Measurements from ENCODE around the gene C6orf163.

The C6orf163 gene

DNA sequence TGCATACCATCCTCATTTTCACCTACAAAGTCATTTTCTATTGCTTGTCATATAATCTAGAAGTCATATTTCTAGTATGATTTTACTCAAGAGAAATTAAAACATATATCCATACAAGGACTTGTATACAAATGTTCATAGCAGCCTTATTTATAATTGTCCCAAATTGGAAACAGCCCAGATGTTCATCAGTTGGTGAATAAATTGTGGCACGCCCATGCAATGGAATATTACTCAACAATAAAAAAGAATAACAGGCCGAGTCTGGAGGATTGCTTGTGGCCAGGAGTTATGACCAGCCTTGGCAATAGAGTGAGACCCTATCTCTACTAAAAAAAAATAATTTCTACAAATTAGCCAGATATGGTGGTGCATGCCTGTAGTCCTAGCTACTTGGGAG lies 28.8 kb downstream of the C6orf163 start:
- no peaks in the 10 kb centered on the region for H3K4me1 Mint-ChIP-seq (ENCODE audit: low read depth in 2 of 2)
- no peaks in the 10 kb centered on the region for H3K27me3 Mint-ChIP-seq
- ATAC-seq (replicated peaks) (no peak), DNase-seq (no peak)
- H3K9me3 Mint-ChIP-seq = no peaks in the 10 kb centered on the region
- peaks cover under 1% of the 10 kb centered on the region for H3K36me3 Mint-ChIP-seq (ENCODE audit: insufficient read depth)
- H3K27ac Mint-ChIP-seq = no peak overlapping the region
- no peak overlapping the region for H3K4me3 Mint-ChIP-seq

DNA sequence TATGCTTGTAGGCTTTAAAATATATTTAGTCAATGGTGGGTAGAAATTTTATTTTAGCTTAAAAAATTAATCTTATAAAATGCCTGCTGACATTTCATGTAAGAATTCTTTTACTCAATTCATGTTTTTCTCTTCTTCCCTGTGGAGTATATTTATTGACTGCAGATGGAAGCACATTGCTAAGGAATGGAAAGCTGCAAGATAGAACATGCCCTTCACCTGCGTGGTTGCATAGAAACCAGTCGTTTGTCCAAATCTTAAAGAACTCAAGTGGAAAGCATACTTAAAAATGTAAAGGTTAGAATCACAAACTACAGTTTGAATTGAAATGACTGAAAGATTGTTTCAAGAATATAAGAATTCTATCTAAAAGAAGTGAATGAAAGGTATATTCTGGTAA lies 30.7 kb downstream of the C6orf163 start:
- Mint-ChIP-seq H3K36me3 (ENCODE audit: insufficient read depth) (peaks cover 3% of the 10 kb centered on the region), H3K27me3 (no peaks in the 10 kb centered on the region), H3K27ac (no peak overlapping the region), H3K4me3 (no peak overlapping the region), H3K4me1 (ENCODE audit: low read depth in 2 of 2) (no peaks in the 10 kb centered on the region), H3K9me3 (no peaks in the 10 kb centered on the region)
- no peak for DNase-seq
- no peak for ATAC-seq (replicated peaks)

DNA sequence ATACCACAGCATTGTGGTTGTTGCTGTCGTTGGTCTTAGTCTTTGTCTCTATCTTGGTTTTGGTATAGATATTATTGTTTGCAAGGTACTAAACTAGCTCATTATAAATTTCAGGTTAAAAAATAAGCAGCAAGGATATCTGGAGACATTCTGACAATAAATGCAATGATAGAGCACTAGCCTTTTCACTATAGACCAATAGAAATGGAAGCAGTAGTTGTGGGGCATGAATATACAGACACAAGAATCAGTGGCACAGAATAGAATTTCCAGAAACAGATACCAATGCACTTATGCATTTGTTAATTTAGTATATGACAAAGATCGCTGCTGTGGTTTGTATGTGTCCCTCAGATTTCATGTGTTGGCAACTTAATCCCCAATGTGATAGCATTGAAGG lies 32.0 kb downstream of the C6orf163 start:
- DNase-seq (no peak), ATAC-seq (replicated peaks) (no peak)
- peaks cover 3% of the 10 kb centered on the region for H3K36me3 Mint-ChIP-seq (ENCODE audit: insufficient read depth)
- H3K9me3 Mint-ChIP-seq = no peaks in the 10 kb centered on the region
- no peak overlapping the region for H3K27ac Mint-ChIP-seq
- H3K4me1 Mint-ChIP-seq (ENCODE audit: low read depth in 2 of 2) = no peaks in the 10 kb centered on the region
- H3K4me3 Mint-ChIP-seq = no peak overlapping the region
- no peaks in the 10 kb centered on the region for H3K27me3 Mint-ChIP-seq

DNA sequence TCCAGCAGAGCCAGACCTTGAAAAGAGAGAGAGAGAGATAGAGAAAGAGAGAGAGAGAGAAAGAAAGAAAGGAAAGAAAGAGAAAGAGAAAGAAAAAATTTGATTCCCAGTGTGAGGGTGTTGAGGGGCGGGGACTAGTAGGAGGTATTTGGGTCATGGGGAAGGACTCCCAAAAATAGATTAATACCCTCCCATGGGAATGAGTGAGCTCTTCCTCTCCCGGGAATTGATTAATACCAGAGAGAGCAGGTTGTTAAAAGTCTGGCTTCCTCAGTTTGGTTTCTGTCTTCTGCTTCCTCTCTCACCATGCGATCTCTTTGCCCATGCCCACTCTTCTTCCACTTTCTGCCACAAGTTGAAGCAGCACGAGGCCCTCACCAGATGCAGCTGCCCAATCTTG lies 34.3 kb downstream of the C6orf163 start:
- ATAC-seq (replicated peaks) (no peak), DNase-seq (no peak)
- peaks cover 3% of the 10 kb centered on the region for H3K36me3 Mint-ChIP-seq (ENCODE audit: insufficient read depth)
- no peaks in the 10 kb centered on the region for H3K4me1 Mint-ChIP-seq (ENCODE audit: low read depth in 2 of 2)
- H3K9me3 Mint-ChIP-seq = no peaks in the 10 kb centered on the region
- H3K27me3 Mint-ChIP-seq = no peaks in the 10 kb centered on the region
- no peak overlapping the region for H3K4me3 Mint-ChIP-seq
- H3K27ac Mint-ChIP-seq = no peak overlapping the region

DNA sequence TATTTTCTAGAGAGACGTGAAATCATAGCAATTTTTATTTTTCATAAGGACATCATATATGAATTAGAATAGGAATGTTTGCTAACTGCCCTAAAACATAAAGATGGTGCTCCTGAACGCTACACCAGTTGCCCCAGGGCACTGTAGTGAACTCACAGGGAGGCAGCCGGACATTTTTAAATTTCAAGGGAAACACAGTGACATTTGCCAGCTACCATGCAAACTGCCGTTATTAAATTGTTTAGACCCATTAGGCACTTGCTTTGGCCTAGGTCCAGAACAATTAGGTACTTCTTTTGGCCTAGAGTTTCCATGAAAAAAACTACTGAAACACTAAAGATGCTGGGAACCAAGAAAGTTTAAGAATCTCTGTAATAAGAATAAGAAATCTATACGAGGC lies 38.2 kb downstream of the C6orf163 start:
- DNase-seq (no peak), ATAC-seq (replicated peaks) (no peak)
- Mint-ChIP-seq H3K27ac (no peak overlapping the region), H3K36me3 (ENCODE audit: insufficient read depth) (peaks cover 3% of the 10 kb centered on the region), H3K9me3 (no peaks in the 10 kb centered on the region), H3K27me3 (no peaks in the 10 kb centered on the region), H3K4me1 (ENCODE audit: low read depth in 2 of 2) (no peaks in the 10 kb centered on the region), H3K4me3 (no peak overlapping the region)

DNA sequence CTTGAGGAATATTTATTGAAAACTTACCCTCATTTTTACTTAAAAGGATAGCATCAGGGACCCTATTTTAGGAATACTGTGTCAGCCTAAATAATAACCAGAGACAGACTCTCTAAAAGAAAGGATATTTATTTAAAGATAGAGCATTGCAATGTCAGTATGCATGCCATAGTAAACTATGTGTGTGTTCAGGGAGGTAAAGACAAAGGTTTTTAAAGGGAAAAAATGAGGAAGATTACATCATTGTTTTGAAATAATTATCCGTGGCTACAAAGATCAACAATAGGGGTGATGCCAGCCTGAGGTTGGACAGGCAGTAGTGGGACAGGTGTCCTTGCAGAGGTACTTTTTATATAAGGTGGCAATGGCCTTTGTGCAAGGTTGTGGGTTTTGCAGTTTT lies 39.4 kb downstream of the C6orf163 start:
- Mint-ChIP-seq H3K4me3 (no peak overlapping the region), H3K27ac (no peak overlapping the region), H3K27me3 (no peaks in the 10 kb centered on the region), H3K9me3 (no peaks in the 10 kb centered on the region), H3K36me3 (ENCODE audit: insufficient read depth) (no peaks in the 10 kb centered on the region), H3K4me1 (ENCODE audit: low read depth in 2 of 2) (no peaks in the 10 kb centered on the region)
- ATAC-seq (replicated peaks) (no peak), DNase-seq (no peak)

DNA sequence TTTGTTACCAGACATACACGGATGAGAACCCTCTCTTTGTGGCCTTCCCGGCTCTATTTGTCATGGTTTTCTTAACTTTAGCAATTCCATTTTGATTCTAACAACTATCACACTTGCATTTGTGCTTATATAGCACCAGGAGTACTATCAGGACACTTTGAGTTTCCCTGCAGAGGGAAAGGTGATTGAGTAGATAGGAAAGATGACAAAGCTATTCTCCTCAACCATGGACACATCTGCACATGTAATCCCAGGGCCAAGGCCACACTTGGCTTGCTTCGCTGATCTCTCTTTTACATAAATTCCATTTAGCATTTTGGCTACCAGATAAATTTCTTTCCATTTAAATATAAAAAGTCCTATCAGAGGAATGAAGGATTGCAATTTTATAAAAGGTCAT lies 39.8 kb downstream of the C6orf163 start:
- DNase-seq (no peak), ATAC-seq (replicated peaks) (no peak)
- Mint-ChIP-seq H3K4me1 (ENCODE audit: low read depth in 2 of 2) (no peaks in the 10 kb centered on the region), H3K9me3 (no peaks in the 10 kb centered on the region), H3K27ac (no peak overlapping the region), H3K27me3 (no peaks in the 10 kb centered on the region), H3K36me3 (ENCODE audit: insufficient read depth) (no peaks in the 10 kb centered on the region), H3K4me3 (no peak overlapping the region)

DNA sequence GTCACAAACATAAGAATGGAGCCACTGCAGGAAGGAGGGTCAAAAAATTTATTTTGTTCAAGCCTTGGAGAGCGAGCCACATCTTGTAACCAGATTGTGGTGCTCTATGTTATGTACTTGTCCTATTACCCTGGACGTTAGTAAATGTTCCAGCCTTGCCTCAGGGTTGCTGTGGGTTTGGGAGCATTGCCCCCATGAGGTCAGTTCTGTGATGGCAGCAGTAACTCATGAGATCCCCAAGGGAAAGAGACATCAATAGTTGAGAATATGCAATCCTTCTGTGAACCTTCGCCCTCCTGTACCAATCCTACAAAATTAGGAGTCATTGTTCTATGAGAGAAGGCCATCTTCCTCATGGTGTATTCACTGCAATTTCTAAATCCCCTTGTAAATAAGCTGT lies 46.7 kb downstream of the C6orf163 start:
- H3K27me3 Mint-ChIP-seq = no peaks in the 10 kb centered on the region
- no peak for ATAC-seq (replicated peaks)

DNA sequence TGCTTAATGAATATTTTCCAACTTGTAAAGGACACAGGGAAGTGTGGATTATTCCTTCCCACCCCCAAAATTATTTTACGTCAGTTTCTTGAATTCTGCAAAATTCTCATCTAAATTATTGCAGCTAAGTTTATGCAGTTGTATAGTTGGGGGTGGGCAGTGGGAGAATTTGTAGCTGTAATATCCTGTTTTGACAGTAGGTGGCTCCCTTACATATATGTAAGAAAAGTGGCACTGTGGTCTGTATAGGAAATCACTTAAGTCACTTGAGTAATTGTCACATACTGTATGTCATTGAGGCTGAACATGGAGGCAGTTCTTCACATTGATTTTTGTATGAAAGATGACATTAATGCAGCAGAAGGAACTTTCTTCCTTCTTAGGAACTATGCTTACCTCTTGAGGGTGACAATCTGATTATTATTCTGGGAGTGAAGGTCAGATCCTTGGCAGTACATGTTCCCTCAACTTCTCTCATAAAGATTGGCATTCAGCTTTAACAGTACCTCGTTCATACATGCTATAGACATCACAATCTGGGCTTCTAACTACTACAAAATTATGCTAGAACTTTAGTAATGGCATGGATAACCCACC lies 48.5 kb downstream of the C6orf163 start:
- H3K9me3 Mint-ChIP-seq = no peaks in the 10 kb centered on the region
- H3K27ac Mint-ChIP-seq = no peak overlapping the region
- ATAC-seq (replicated peaks) (peak; percentile 99), DNase-seq (peak; percentile 41 to 60 (median 44))
- H3K27me3 Mint-ChIP-seq = no peaks in the 10 kb centered on the region
- peaks cover 0 to 4% of the 10 kb centered on the region in 2 donors for H3K4me1 Mint-ChIP-seq (ENCODE audit: low read depth in 2 of 2)
- H3K36me3 Mint-ChIP-seq (ENCODE audit: insufficient read depth) = no peaks in the 10 kb centered on the region
- no peak overlapping the region for H3K4me3 Mint-ChIP-seq

More for the DNA sequence above, 46.7 kb downstream of the C6orf163 start:
- H3K4me1 Mint-ChIP-seq (ENCODE audit: low read depth in 2 of 2) = peaks cover 0 to 4% of the 10 kb centered on the region in 2 donors
- H3K27ac Mint-ChIP-seq = no peak overlapping the region
- DNase-seq = no peak
- H3K36me3 Mint-ChIP-seq (ENCODE audit: insufficient read depth) = no peaks in the 10 kb centered on the region
- H3K9me3 Mint-ChIP-seq = no peaks in the 10 kb centered on the region
- no peak overlapping the region for H3K4me3 Mint-ChIP-seq

DNA sequence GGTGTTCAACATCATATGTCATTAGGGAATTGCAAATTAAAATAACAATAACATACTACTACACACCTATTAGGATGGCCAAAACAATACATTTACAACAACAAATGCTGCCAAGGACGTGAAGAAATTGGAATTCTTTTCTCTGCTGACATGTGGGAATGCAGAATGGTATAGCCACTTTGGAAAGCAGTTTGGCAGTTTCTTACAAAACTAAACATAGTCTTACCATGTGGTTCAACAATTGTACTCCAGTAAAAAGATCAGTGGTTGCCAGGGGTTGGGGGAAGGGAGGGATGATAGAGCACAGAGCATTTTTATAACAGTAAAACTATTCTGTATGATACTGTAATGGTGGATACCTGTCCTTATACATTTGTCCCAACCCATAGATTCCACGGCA lies 50.8 kb downstream of the C6orf163 start:
- H3K27me3 Mint-ChIP-seq = no peaks in the 10 kb centered on the region
- H3K36me3 Mint-ChIP-seq (ENCODE audit: insufficient read depth) = no peaks in the 10 kb centered on the region
- H3K27ac Mint-ChIP-seq = no peak overlapping the region
- ATAC-seq (replicated peaks) (no peak), DNase-seq (no peak)
- H3K4me1 Mint-ChIP-seq (ENCODE audit: low read depth in 2 of 2) = peaks cover 0 to 4% of the 10 kb centered on the region in 2 donors
- no peaks in the 10 kb centered on the region for H3K9me3 Mint-ChIP-seq
- H3K4me3 Mint-ChIP-seq = no peak overlapping the region

DNA sequence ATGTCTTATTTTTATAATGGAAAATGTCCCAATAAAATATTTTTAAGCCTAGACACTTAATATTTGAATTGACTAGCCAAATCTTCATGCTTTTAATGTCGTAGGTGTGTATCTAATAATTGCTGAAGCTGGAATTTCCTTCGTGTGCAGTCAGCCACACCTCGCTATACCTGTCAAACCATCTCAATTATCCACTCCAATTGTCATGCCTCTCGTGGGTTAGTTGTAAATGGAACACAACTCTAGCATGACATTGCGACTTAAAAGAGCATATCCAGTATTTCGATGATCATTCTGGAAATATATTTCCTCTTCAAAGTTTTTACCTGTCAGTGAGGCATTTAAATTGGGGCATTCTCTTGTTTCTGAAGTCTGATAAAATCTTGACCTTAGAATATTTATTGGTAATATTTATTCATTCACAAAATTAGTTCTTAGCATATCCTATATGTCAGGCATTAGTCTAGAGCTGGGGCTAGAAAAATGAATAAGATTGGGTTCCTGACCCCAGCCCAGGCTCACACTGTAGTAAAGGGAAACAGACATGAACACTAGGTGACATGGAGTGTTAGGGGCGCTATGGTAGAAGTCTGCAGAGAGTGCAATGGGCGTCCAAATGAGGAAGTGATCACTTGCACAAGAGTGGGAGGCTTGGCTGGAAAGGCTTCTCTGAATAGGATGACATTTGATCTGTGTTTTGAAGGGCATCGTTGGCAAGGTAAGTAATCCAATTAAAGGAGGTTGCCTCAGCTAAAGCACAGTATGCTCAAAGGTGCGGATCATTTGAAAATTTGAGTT lies 52.2 kb downstream of the C6orf163 start:
- H3K4me3 Mint-ChIP-seq = no peak overlapping the region
- peak overlapping the region in 1 of 2 donors; percentile 49 for H3K27ac Mint-ChIP-seq
- no peaks in the 10 kb centered on the region for H3K27me3 Mint-ChIP-seq
- DNase-seq = no peak
- H3K36me3 Mint-ChIP-seq (ENCODE audit: insufficient read depth) = no peaks in the 10 kb centered on the region
- H3K4me1 Mint-ChIP-seq (ENCODE audit: low read depth in 2 of 2) = peaks cover 0 to 4% of the 10 kb centered on the region in 2 donors
- ATAC-seq (replicated peaks) = no peak
- no peaks in the 10 kb centered on the region for H3K9me3 Mint-ChIP-seq

DNA sequence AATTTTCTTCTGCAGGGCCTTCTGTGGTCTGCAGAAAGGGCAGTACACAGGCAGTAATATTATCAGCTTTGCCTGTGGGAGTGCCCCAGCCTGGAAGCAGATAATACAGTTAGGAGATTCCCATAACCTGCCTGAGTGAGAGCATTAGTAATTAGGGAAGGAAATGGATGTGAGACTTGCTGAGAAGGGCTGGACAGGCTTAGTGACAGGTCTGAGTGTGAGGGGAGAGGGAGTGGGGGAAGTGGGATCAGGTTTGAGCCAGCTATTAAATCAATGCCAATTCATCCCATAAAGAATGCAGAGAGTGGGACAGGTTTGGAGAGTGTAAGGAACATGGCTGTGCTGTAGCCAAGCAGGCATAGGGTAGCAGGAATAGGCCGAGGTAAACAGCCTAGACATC lies 53.0 kb downstream of the C6orf163 start:
- Mint-ChIP-seq H3K4me1 (ENCODE audit: low read depth in 2 of 2) (peaks cover 0 to 4% of the 10 kb centered on the region in 2 donors), H3K4me3 (no peak overlapping the region), H3K36me3 (ENCODE audit: insufficient read depth) (no peaks in the 10 kb centered on the region), H3K27me3 (no peaks in the 10 kb centered on the region), H3K27ac (no peak overlapping the region), H3K9me3 (no peaks in the 10 kb centered on the region)
- DNase-seq (no peak), ATAC-seq (replicated peaks) (no peak)

DNA sequence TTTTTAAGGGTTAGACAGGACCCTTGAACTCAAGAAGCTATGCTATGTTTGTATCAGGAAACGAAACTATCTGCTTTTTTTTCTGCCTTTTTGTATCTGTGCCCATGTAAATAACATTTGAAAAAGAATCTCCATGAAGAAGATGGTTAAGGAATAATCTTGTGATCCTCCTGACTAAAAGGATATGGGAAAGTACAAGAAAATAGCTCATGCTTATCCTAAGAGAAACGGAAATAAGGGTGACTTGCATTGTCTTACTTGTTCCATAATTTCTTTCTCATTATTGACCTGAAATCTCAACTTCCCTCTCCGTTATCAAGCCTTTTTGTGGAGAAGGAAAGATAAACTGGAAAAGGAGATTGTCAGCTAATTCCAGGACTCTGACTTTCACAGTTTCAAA lies 57.2 kb downstream of the C6orf163 start:
- Mint-ChIP-seq H3K9me3 (no peaks in the 10 kb centered on the region), H3K36me3 (ENCODE audit: insufficient read depth) (no peaks in the 10 kb centered on the region), H3K27me3 (peaks cover 0 to 13% of the 10 kb centered on the region in 2 donors), H3K4me1 (ENCODE audit: low read depth in 2 of 2) (no peaks in the 10 kb centered on the region), H3K27ac (no peak overlapping the region), H3K4me3 (no peak overlapping the region)
- DNase-seq = no peak
- ATAC-seq (replicated peaks) = no peak

DNA sequence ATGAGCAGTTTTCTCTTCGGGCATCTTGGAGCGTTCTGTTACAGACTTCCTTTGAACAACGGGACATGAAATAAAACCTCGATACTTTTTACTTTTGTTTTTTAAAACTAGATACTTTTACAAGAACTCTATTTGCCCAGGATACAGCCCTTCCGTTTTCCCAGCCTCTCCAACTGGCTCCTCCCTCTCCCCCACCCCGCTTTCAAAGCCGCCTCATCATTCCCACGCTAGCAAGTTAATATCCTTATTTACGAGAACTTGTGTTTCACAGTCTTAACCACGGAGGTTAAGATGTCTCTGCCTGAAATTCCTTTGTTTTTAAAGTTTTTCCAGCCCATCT lies 62.9 kb downstream of the C6orf163 start:
- peaks cover 13 to 32% of the 10 kb centered on the region in 2 donors for H3K27me3 Mint-ChIP-seq
- ATAC-seq (replicated peaks) (no peak), DNase-seq (no peak)
- peaks cover 9% of the 10 kb centered on the region for H3K36me3 Mint-ChIP-seq (ENCODE audit: insufficient read depth)
- H3K4me1 Mint-ChIP-seq (ENCODE audit: low read depth in 2 of 2) = peaks cover 5 to 6% of the 10 kb centered on the region in 2 donors
- H3K9me3 Mint-ChIP-seq = no peaks in the 10 kb centered on the region
- peak overlapping the region; percentile 86 to 87 for H3K4me3 Mint-ChIP-seq
- H3K27ac Mint-ChIP-seq = peak overlapping the region; percentile 72 to 90
